ENCODE measurements around the gene RASSF3.

RASSF3 gene, protein sequence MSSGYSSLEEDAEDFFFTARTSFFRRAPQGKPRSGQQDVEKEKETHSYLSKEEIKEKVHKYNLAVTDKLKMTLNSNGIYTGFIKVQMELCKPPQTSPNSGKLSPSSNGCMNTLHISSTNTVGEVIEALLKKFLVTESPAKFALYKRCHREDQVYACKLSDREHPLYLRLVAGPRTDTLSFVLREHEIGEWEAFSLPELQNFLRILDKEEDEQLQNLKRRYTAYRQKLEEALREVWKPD

DNA sequence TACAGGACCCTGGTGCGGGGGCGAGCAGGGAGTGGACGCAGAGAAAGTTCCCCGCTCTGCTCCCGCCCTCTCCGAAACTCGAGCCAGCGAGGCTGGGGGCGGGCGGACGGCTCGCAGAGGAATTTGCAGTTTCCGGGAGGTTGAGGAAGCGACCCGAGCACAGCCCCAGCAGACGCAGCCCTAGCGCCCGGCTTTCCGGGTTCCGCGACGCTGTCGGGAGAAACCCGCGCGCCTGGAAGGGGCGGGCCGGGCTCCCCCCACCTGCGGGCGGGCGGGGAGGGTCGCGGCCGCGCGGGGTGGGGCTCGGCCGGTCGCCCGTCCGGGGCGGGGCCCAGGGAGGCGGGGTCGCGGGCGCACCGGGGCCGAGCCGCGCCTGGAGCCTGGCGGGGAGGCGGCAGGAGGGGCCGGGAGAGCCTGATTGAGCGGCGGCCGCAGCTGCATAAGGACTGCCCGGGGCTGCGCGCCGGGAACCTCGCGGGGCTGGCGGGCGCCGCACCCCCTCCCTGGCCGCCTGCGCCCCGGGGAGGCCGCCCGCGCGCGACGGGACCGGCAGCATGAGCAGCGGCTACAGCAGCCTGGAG is at the start of gene RASSF3:
TSS of gene RASSF3 (plus strand) at position 417 of the 581 bp plus-strand sequence. CDS start at position 555, 138 bp downstream.
- TF ChIP-seq, protein P1, sequence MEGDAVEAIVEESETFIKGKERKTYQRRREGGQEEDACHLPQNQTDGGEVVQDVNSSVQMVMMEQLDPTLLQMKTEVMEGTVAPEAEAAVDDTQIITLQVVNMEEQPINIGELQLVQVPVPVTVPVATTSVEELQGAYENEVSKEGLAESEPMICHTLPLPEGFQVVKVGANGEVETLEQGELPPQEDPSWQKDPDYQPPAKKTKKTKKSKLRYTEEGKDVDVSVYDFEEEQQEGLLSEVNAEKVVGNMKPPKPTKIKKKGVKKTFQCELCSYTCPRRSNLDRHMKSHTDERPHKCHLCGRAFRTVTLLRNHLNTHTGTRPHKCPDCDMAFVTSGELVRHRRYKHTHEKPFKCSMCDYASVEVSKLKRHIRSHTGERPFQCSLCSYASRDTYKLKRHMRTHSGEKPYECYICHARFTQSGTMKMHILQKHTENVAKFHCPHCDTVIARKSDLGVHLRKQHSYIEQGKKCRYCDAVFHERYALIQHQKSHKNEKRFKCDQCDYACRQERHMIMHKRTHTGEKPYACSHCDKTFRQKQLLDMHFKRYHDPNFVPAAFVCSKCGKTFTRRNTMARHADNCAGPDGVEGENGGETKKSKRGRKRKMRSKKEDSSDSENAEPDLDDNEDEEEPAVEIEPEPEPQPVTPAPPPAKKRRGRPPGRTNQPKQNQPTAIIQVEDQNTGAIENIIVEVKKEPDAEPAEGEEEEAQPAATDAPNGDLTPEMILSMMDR (IDR thresholded peaks at IDR 0.05; ENCODE audit: extremely low read depth, missing control alignments): no peak
- DNase-seq (ENCODE audit: low spot score): peak; percentile 93

DNA sequence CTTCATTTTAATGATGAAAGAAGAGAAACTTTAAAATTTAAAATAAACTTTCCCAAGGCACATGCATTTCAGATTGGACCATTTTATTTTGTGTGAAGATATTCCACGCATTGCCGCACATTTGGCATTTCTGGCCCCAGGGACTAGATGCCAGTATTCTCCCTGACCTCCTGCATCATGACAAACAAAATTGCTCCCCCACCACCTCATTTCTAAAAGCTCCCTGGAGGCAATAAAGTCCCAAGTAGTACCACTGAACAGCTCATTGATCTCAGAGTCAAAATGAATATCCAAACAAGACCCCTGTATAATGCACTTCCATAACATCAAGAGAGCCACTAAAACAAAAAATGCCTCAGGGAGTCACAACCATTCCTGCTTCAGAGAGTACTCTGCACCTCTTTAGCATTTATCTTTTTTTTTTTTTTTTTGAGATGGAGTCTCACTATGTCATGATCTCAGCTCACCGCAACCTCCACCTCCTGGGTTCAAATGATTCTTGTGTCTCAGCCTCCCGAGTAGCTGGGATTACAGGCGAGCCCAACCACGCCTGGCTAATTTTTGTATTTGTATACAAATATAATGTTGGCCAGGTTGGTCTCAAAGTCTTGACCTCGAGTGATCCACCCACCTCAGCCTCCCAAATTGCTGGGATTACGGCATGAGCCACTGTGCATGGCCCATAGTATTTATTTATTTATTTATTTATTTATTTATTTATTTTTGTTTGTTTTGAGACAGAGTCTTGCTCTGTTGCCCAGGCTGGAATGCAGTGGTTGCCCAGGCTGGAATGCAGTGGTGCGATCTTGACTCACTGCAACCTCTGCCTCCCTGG is 48.8 kb upstream of the RASSF3 start:
- TF ChIP-seq, protein P1 (IDR thresholded peaks at IDR 0.05; ENCODE audit: extremely low read depth, missing control alignments): no peak
- no peak for DNase-seq (ENCODE audit: low spot score)

DNA sequence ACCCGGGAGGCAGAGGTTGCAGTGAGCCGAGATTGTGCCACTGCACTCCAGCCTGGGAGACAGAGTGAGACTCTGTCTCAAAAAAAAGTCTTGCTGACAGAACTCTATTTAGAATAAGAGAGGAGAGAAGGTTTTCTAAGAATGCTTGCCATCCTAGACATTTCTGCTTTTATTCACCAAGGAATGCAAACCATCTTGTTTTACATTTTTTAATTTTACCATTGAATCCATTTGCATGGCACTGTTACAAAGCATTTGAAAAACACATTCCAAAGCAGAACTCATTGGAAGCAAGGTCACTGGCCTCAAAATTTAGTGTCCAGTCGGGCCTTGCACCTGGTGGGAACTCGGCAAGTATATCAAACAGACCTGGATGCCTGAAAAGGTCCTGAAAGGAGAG is 44.2 kb upstream of the RASSF3 start:
- no peak for DNase-seq (ENCODE audit: low spot score)

DNA sequence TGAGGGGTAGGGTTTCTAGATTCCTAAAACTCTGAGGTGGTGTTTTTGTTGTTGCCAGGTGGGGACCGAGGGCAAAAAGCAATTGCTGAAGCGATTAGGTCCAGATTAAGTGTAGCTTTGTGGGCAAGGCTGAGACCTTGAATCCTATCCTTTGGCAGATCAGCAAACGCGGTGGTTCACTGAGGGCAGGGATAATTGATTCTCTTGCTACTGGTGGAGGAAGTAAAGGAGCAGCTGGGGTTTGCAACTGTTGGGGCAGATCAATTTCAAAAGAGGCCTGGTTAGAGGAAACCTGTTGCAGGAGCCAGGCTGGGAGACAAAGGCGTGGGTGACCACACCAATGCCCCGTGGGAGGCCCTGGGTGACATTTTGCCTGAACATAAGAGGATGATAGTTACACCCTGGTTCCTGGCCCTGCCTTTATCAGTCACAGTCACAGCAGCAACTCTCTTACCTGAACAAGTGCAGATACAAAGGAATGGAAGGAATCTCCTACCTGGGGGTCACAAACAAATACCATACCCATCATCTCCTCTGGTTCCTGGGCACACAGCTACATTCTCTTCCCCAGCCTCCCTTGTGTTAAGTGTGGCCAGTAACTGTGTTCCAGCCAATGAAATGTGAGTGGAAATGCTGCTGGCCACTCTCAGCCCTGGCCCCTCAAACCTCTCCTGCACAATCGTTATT is 43.3 kb upstream of the RASSF3 start:
- TF ChIP-seq, protein P1 (IDR thresholded peaks at IDR 0.05; ENCODE audit: extremely low read depth, missing control alignments): no peak
- DNase-seq (ENCODE audit: low spot score): no peak

More for the DNA sequence above, 44.2 kb upstream of the RASSF3 start:
- TF ChIP-seq, protein P1 (IDR thresholded peaks at IDR 0.05; ENCODE audit: extremely low read depth, missing control alignments): no peak

DNA sequence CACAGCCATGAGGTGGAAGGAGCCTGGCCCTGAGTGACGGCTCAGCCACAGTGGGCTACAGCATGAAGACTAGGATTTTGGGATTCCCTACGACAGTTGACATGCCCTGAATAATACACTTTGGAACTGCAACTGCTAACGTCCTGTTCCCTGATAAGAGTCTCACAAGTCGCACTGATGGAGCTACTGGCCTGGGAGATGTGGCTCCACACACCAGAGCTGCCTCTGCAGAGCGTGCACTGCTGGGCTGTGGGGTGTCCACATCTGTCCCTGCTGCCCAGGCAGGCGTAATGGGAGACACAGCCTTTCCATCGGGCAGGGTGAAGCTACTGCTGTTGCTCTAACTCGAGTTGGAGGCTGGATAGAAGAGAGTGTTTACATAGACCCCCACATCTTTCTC is 42.7 kb upstream of the RASSF3 start:
- TF ChIP-seq, protein P1 (IDR thresholded peaks at IDR 0.05; ENCODE audit: extremely low read depth, missing control alignments): no peak
- DNase-seq (ENCODE audit: low spot score): no peak

DNA sequence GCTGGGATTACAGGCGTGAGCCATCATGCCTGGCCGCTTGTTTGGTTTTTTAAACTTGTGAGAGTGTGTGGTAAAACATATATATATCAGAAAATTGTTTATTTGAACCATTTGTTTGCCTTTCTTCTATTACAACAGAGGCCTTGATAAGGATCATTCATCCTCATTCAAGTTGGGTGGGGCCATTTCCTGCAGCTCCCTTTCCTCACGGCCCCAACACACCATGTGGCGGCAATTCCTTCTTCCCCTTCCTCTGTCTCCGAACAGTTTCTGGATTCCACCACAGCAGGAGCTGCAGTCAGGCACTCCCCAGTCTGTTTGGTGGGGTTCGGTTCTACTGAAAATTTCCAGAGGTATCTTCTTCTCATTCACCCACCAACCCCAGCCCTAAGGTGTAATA is 42.0 kb upstream of the RASSF3 start:
- no peak for DNase-seq (ENCODE audit: low spot score)
- TF ChIP-seq, protein P1 (IDR thresholded peaks at IDR 0.05; ENCODE audit: extremely low read depth, missing control alignments): no peak

Data from GM20000 (cell line).